SK-N-SH treated with all-trans-retinoic acid at 6 μM for 48 hours (cell line): ENCODE measurements around the gene UBN2.
A peak's percentile ranks its signal among the peaks of the same experiment; 100 is the strongest.

Experiments used
- ATAC-seq: fragments of 200-7000 bp; cut with Tn5 transposase; 3 replicates; pipeline ENCODE4 v1.9.1; 2020; ENCODE audit warnings: mild to moderate bottlenecking, moderate library complexity
- ARNTL ChIP-seq: fragments of 450-650 bp; formaldehyde crosslinking; IDR thresholded peaks from 2 replicates; pipeline ENCODE4 v1.5.0; 2020; ENCODE audit warnings: low read depth, mild to moderate bottlenecking, moderate library complexity, borderline replicate concordance
- BACH2 ChIP-seq: fragments of 250-450 bp; sonication (Bioruptor Pico); IDR thresholded peaks from 2 replicates; pipeline ENCODE4 v1.9.0; 2021; ENCODE audit warnings: mild to moderate bottlenecking, borderline replicate concordance
- CREB5 ChIP-seq: fragments of 250-450 bp; sonication (Bioruptor Pico); IDR thresholded peaks from 2 replicates; pipeline ENCODE4 v1.5.1; 2020; ENCODE audit warnings: low read depth, mild to moderate bottlenecking, moderate library complexity
- CSDC2 ChIP-seq: fragments of 250-450 bp; sonication (Bioruptor Pico); IDR thresholded peaks from 2 replicates; pipeline ENCODE4 v1.5.0; 2020; ENCODE audit warnings: mild to moderate bottlenecking, moderate library complexity
- CSRNP3 ChIP-seq: fragments of 250-450 bp; sonication (Bioruptor Pico); IDR thresholded peaks from 2 replicates; pipeline ENCODE4 v1.5.1; 2021; ENCODE audit warnings: mild to moderate bottlenecking, moderate library complexity
- ESRRG ChIP-seq: fragments of 250-450 bp; sonication (Bioruptor Pico); IDR thresholded peaks from 2 replicates; pipeline ENCODE4 v1.6.1; 2021; ENCODE audit warnings: mild to moderate bottlenecking
- GLIS3 ChIP-seq: fragments of 250-450 bp; sonication (Bioruptor Pico); IDR thresholded peaks from 2 replicates; pipeline ENCODE4 v1.5.0; 2020; ENCODE audit warnings: mild to moderate bottlenecking, moderate library complexity
- ISL1 ChIP-seq: fragments of 250-450 bp; sonication (Bioruptor Pico); IDR thresholded peaks from 2 replicates; pipeline ENCODE4 v2.1.2; 2022; ENCODE audit warnings: mild to moderate bottlenecking, moderate library complexity
- OSR1 ChIP-seq: fragments of 250-450 bp; sonication (Bioruptor Pico); IDR thresholded peaks from 2 replicates; pipeline ENCODE4 v1.8.0; 2022; ENCODE audit warnings: moderate library complexity, mild to moderate bottlenecking, inconsistent platforms
- PATZ1 ChIP-seq: fragments of 250-450 bp; sonication (Bioruptor Pico); IDR thresholded peaks from 2 replicates; pipeline ENCODE4 v1.8.0; 2020; ENCODE audit warnings: mild to moderate bottlenecking, moderate library complexity, borderline replicate concordance
- POU6F1 ChIP-seq: fragments of 250-450 bp; sonication (Bioruptor Pico); IDR thresholded peaks from 2 replicates; pipeline ENCODE4 v1.8.0; 2021; ENCODE audit warnings: low read depth, mild to moderate bottlenecking, moderate library complexity, borderline replicate concordance
- PPARA ChIP-seq: fragments of 250-450 bp; sonication (Bioruptor Pico); IDR thresholded peaks from 2 replicates; pipeline ENCODE4 v1.5.0; 2020; ENCODE audit warnings: mild to moderate bottlenecking, borderline replicate concordance
- SNAI2 ChIP-seq: fragments of 250-450 bp; sonication (Bioruptor Pico); IDR thresholded peaks from 2 replicates; pipeline ENCODE4 v1.5.0; 2020; ENCODE audit warnings: mild to moderate bottlenecking, moderate library complexity
- TOX ChIP-seq: fragments of 250-450 bp; sonication (Bioruptor Pico); IDR thresholded peaks from 2 replicates; pipeline ENCODE4 v1.8.0; 2021; ENCODE audit warnings: mild to moderate bottlenecking, moderate library complexity, borderline replicate concordance
- TSHZ2 ChIP-seq: fragments of 250-450 bp; sonication (Bioruptor Pico); IDR thresholded peaks from 2 replicates; pipeline ENCODE4 v1.5.0; 2020; ENCODE audit warnings: mild to moderate bottlenecking, moderate library complexity
- ZC3H10 ChIP-seq: fragments of 250-450 bp; sonication (Bioruptor Pico); IDR thresholded peaks from 2 replicates; pipeline ENCODE4 v1.5.1; 2021; ENCODE audit warnings: mild to moderate bottlenecking, moderate library complexity
- ZFP3 ChIP-seq: fragments of 250-450 bp; sonication (Bioruptor Pico); IDR thresholded peaks from 2 replicates; pipeline ENCODE4 v1.5.0; 2020; ENCODE audit warnings: mild to moderate bottlenecking, moderate library complexity
- ZFP30 ChIP-seq: fragments of 450-650 bp; formaldehyde crosslinking; IDR thresholded peaks from 2 replicates; pipeline ENCODE4 v1.5.0; 2022; ENCODE audit warnings: mild to moderate bottlenecking, moderate library complexity
- ZNF565 ChIP-seq: fragments of 450-650 bp; formaldehyde crosslinking; conservative IDR thresholded peaks from 2 replicates; pipeline ENCODE4 v1.5.0; 2020; ENCODE audit warnings: low read depth, mild to moderate bottlenecking, moderate library complexity
- ZNF70 ChIP-seq: fragments of 450-650 bp; formaldehyde crosslinking; IDR thresholded peaks from 2 replicates; pipeline ENCODE4 v1.5.0; 2020; ENCODE audit warnings: mild to moderate bottlenecking, moderate library complexity
- ZNF8 ChIP-seq: fragments of 450-650 bp; formaldehyde crosslinking; IDR thresholded peaks from 2 replicates; pipeline ENCODE4 v1.5.0; 2020; ENCODE audit warnings: mild to moderate bottlenecking, moderate library complexity

The UBN2 gene

GRCh38 chr7:139230023-139230422 is 1.0 kb upstream of the UBN2 start:
- no peak for ATAC-seq

GRCh38 chr7:139230484-139230773 is 608 bp upstream of the UBN2 start:
- peak; percentile 59; the same call in 1 of the 2 replicates for TF ChIP-seq TSHZ2 (CRISPR knock-in tag)
- no peak for TF ChIP-seq CSRNP3 (CRISPR knock-in tag)
- TF ChIP-seq CREB5 (CRISPR knock-in tag), result no peak
- ATAC-seq, result no peak

More at GRCh38 chr7:139230023-139230422, 1.0 kb upstream of the UBN2 start:
- TF ChIP-seq PATZ1 (CRISPR knock-in tag) (no peak), TOX (no peak), OSR1 (CRISPR knock-in tag) (no peak), ISL1 (no peak), ZNF565 (no peak), SNAI2 (CRISPR knock-in tag) (no peak), ZFP30 (CRISPR knock-in tag) (no peak), CSDC2 (CRISPR knock-in tag) (no peak), POU6F1 (CRISPR knock-in tag) (no peak), ZNF70 (CRISPR knock-in tag) (no peak), TSHZ2 (CRISPR knock-in tag) (no peak), ESRRG (no peak), BACH2 (no peak), ZC3H10 (CRISPR knock-in tag) (no peak), PPARA (CRISPR knock-in tag) (no peak), ZFP3 (CRISPR knock-in tag) (no peak), ZNF8 (no peak), CSRNP3 (CRISPR knock-in tag) (no peak), ARNTL (no peak), GLIS3 (no peak)
